ENCODE results near the gene TTPAL.

DNA sequence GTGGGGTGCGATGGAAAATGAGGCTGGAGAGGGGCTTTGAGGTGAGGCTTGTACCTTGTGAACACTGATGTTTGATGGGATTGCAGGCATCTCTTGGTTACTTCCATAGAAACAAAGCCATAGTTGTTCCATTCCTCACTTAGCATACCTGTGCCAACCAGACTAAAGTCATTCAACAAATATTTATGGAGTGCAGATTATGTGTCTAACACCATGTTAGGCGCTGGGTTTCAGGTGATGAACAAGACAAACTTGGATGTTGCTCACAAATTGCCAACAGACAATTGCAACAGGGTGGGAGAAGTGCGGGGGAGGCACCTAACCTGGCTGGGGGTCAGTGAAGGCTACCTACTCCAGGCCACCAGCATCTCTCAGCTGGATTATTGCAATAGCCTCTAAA lies 1.5 kb downstream of the TTPAL start:
- TF ChIP-seq, protein P1, sequence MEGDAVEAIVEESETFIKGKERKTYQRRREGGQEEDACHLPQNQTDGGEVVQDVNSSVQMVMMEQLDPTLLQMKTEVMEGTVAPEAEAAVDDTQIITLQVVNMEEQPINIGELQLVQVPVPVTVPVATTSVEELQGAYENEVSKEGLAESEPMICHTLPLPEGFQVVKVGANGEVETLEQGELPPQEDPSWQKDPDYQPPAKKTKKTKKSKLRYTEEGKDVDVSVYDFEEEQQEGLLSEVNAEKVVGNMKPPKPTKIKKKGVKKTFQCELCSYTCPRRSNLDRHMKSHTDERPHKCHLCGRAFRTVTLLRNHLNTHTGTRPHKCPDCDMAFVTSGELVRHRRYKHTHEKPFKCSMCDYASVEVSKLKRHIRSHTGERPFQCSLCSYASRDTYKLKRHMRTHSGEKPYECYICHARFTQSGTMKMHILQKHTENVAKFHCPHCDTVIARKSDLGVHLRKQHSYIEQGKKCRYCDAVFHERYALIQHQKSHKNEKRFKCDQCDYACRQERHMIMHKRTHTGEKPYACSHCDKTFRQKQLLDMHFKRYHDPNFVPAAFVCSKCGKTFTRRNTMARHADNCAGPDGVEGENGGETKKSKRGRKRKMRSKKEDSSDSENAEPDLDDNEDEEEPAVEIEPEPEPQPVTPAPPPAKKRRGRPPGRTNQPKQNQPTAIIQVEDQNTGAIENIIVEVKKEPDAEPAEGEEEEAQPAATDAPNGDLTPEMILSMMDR (conservative IDR thresholded peaks at IDR 0.05): no peak
- TF ChIP-seq EZH2 (IDR thresholded peaks at IDR 0.05; ENCODE audit: low read depth): no peak

All from PC-9 (cell line).